Measurements from ENCODE around the gene CARTPT. TPM values are rescaled to one million over a fixed set of nuclear protein-coding genes. Genes with fewer than 3 reads are reported as not detected.
A peak's percentile ranks its signal among the peaks of the same experiment; 100 is the strongest.

Gene CARTPT
- total RNA-seq, 1 experiment from 2014 or later: not detected

DNA sequence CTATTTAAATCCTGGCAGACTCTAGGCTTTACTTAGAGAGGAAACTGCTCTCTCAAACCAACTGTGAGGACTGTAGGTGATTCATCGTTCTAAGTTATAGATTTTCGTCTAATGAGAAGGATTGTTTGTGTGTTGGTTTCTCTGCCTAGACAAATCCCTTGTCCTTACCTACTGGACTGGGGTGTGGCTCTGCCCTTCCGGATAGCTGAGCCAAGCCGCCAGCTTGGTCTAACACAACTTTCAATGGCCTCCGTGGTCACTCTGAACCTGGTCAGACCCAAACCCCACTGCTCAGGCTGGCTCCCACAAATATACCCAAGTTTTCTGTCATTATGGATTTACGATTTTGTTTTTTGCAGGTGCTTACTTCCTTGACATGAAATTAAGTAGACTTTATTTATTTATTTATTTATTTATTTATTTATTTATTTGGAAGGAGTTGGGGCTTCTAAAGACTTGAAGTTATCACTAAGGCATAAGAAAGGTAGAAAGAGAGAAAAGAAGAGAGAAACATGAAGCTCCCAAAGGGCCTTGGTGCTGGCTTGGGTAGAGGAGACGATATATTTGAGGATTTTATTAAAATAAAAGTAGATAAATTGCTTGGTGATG is 19.0 kb downstream of the CARTPT start:
- DNase-seq (ENCODE audit: low read depth): no peak

DNA sequence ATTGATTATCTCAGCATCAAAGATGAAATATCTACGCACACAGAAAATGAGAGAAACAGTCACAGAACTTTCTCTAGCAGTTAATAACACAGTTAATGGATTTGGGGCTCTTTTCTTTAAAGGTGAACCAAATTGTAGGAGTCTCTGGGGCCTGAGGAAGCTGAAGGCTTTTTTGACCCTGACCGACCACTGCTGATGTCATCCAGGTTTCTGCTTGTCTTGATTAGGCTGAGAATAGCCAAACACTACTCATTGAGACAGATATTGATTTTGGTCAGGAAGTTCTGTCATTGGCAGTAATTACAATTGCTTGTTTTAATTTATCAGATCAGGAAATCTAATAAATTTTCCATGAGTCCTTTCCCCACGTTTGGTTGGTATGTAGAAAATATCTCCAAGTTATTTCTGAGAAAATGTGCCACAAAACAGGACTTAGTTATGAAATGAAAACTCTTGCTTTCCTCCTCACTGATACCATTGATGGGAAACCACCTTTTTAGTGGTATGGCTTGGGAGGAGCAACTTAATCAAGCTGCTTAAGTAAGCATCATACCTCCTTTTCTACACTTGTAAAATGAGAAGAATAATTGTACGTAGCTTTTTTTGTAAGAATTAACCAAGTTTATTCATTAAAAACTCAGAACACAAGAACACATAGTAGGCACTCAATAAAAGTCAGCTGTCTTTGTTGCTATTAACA is 19.7 kb downstream of the CARTPT start:
- DNase-seq (ENCODE audit: low read depth): no peak

DNA sequence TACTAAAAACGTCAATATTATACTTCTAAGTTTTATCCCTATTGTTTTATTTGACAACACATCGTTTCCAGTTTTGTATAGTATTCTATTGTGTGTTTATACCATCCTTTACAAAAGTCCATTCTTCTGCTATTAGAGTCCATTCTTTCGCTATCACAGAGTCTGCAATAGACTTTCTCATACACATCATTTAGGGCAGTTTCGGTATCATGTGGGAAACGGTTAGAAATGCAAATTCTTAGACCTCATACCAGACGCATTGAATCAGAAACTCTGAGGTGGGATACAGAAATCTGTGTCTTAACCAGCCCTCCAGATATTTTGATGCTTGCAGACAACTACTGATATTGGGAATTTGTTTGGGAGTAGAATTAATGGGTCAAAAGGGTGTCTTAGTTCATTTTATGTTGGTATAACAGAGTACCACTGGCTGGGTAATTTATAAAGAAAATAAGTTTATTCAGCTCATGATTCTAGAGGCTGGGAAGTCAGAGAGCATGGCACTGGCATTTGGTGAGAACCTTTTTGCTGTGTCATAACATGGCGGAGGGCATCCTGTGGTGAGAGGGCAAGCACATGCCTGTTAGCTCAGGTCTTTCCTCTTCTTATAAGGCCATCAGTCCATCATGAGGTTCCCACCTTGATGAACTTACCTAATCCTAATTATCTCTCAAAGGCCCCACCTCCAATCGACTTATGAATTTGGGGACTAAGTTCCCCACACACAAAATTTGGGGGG is 21.1 kb downstream of the CARTPT start:
- DNase-seq (ENCODE audit: low read depth): no peak

DNA sequence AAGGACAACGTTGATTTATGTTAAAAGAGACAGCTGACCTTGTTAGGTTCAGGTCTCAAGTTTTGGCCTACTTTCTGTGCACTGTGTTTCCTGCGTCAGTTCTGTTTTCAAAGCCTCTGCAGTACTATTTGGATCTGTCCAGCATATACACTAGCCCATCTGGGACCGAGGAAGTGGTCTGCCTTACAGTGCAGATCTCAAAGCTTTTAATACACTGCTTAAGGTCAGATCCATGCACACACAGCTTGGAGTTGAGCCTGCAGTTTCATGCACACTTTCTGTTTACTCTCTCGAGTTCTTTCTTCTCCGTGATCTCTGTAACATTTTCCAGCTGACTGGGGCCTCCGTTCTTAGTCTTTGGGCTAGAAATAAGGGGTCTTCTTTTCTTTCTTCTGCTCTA is 24.1 kb downstream of the CARTPT start:
- no peak for DNase-seq (ENCODE audit: low read depth)

DNA sequence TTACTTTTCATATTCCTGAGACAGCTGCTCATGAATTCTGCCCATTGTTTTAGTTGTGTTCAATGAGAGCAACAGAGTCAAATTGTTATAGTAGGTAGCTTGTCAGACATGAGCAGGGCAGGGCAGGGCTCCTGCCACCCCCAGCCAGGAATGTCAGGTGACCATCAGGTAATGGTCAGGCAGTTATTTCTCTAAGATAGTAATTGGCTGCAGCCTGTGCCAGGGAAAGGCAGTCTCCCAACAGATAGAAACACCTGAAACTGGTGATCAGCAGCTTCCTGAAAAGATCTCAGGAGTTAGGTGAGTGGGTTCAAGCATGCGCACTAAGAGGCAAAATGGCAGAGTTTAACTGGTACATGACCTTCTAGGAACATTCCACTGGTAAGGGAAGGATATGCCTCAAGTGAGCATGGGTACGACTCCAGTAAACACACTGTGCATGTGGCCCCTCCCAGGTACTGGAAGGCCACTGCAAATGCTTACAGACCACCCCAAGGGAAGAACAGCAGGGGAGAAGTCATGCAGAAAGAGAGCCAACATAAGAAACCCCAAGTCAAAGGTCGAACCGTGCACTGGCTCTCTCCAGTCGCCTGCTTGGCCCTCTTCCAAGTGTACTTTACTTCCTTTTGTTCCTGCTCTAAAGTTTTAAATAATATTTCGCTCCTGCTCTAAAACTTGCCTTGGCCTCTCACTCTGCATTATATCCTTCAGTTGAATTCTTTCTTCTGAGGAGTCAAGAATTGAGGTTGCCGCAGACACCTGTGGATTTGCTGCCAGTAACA is 25.1 kb downstream of the CARTPT start:
- no peak for DNase-seq (ENCODE audit: low read depth)

DNA sequence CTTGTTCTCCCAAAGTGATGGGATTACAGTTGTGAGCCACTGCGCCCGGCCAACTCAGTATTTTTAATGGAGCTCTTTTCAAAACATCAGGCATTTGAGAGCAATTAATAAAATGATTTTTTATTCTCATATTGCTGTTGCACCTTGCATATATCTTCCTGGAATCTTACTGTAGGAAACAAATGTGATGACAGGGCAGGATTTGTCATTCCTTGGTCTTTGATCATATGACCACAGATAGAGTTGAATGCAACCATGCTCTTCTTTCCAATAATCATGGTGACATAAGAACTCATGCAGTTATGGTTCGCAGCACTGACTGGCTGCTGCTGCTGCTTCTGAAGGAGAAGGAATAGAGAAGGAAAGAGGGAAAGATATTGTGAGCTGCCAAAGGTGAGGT is 28.1 kb downstream of the CARTPT start:
- no peak for DNase-seq (ENCODE audit: low read depth)

DNA sequence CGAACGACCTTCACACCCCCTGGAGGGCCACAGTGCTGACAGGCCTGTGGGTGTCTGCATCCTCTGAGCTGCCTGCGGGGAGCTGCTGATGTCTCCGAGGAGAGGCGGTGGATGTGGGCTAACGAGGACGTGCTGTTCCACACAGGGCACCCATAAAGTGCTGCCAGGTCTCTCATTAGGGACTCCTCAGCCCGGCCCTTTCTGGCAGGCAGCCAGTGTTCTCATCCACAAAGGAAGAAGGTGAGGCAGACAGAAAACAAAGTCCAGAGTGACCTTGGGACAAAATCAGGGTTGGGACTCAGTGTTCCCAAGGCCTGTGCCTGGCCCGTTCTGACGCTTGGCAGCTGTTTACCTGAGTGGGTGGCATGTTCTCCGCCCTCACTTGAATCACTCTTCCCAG is 29.3 kb downstream of the CARTPT start:
- DNase-seq (ENCODE audit: low read depth): no peak

DNA sequence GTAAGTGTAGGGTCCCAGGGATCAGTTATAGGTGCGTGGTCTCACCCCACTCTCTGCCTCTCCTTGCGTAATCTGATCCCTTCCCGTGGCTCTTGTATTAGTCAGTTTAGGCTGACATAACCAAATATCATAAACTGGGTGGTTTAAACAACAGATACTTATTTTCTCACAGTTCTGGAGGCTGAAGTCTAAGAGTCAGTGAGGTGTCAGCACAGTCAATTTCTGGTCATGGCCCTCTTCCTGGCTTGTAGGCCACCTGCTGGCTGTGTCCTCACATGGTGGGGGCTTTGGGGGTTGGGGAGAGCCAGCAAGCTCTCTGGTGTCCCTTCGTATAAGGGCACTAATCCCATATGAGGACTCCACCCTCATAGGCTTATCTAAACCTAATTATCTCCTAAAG is 32.3 kb downstream of the CARTPT start:
- no peak for DNase-seq (ENCODE audit: low read depth)

DNA sequence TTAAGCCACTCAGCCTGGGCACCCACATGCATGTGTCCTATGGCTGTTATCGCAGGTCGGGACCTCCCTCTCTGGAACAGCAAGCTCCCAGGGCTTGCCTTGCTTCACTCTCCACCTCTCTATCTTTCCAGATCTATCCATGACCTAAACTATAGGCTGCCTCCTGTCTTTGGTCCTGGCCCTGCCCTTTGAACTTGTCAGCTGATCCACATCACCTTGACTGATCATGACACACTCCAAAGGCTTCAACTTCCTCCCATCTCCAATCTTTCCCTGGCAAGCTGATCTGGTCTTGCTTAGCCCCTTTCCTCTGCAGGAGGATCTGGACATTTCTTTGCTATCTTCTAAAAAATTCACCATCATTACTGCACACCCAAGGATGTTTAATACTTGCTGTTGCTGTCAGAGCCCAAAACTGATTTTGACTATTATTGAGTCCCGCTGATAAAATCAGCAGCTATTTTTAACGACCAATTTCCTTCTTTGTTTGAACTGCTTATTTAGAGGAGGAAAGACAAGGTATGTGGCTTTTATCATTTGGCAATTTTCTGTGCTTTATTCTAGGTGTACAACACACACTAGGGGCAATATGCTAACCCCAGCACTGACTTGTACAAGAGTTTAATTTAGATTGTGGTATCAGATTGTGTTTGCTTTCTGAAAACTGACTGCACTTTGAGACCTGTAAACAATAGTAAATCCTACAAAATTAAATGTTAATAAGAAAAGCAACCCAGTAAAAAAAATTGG is 33.5 kb downstream of the CARTPT start:
- DNase-seq (ENCODE audit: low read depth): no peak

DNA sequence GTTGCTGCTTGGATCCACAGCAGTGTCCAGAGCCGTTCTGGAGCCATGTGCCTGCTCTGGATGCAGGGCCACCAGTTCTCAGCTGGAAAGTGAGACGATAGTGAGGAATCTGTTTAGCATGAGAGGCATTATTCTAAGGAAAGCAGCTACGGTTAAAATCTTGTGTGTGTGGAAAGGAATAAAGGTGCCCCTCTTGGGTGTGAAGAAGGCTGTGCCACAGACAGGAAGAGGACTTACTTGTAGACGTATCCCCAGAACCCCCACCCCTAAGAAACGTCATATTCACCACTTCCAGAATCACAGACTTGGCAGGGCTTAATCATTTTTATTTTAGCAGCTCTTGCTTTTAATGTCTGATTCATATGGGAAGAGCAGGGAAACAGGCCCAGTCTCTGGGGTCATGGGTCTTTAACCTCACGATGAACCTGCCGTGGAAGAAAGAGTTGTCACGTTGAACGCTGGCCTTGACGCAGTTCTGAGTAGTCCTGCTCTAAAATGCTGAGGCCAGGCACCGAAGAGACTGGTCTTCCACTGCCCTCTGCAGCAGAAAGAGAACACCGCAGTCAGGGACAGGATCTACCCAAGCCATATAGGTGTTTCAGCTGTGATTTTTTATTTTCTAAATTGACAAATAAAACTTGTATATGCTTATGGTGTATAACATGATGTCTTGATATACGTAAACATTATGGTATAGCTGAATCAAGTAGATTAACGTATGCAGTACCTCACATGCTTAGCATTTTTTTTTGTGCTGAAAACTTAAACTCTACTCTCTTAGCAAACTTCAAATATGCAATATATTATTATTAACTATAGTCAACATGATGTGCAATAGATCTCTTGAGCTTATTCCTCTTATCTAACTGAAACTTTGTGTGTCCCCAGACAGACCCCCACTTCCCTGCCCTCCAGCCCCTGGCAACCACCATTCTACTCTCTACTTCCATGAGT is 38.8 kb downstream of the CARTPT start:
- peak; percentile 62 for DNase-seq (ENCODE audit: low read depth)

DNA sequence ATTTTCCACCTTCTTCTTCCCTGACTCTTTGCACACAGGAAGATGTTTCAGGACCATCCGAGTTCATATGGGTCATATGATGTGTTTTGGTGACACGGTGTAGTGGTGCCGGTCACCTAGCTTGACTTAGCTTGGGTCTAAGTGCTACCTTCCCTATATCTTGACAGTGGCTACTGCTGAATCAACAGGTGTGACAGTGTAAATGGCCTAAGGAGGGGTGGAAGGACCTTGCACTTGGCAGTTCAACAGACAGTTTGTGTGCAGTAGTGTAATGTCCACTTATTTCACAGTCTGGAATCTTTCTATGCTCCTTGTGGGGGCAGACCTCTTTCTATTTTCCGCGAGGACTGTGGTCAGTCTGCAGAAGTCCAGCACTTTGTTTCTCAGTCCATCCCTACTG is 43.8 kb downstream of the CARTPT start:
- no peak for DNase-seq (ENCODE audit: low read depth)

DNA sequence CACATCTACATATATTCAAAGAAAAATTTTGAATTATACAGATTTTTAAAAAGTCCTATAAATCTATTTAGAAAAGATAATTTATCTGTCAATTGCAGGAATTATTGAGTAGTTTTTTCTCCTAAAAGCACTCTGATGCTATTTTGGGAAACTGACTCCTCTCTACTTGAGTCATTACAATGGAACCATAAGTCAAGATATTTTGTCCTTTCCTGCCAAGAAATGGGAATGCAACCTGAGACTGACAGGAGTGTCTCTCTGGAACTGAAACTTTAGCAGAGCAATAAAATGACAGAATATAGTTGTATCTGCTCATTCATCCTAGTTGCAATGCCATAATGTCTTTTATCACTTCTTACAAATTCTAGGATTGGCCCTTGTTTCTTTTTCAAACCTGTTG is 48.6 kb downstream of the CARTPT start:
- peak; percentile 26 for DNase-seq (ENCODE audit: low read depth)

DNA sequence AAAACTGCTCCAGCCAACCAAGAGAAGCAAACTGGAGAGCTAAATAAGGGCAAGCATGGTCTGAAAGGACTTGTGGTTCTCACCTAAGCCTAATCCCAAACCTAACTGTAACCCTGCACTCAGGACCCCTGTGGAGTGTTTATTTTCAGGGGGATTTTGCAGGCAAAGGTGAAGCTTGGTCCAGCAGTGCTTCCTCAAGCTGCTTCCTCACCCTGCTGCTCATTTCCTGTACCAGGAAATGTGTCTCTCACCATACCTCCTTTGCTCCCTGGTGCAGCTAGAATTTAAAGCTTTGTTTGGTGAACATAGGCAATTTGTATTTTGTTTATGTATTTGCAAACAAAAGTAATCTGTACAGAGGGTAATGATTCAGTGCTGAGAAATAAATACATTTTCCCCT is 50.2 kb downstream of the CARTPT start:
- no peak for DNase-seq (ENCODE audit: low read depth)

DNA sequence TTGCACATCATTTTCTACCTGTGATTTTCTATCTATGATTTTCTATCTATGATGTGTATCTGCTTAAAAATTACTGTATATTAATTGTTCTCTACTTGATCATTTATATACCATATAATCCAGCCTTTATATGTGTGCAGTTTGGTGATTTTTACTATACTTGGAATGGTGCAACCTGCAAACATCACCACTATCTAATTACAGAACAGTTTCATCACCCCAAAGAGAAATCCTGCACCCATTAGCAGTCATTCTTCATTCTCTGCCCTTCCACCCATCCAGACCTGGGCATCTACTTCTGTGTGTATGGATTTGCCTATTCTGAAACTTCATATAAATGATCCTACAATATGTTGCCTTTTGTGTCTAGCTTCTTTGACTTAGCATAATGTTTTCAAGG is 51.3 kb downstream of the CARTPT start:
- DNase-seq (ENCODE audit: low read depth): no peak

Other genes starting within 250 kb of the CARTPT start
- 28.1 and 30.4 TPM in 2 replicates for gene MCCC2, start 131.9 kb upstream of the CARTPT start, total RNA-seq (2014; rRNA removed)